Effector memory CD4-positive, alpha-beta T cell (primary cell): ENCODE data around the gene LRFN2.

Experiments used
- DNase-seq, 3 donors: peaks; one replicate each; pipeline ENCODE4 v3.0.0-alpha.2; 2020
- H3K27ac ChIP-seq: 2 replicates; pipeline ENCODE4 v1.7.0; 2013; ENCODE audit warnings: mild to moderate bottlenecking, low read length, moderate library complexity; ENCODE audit not compliant: insufficient read depth, poor library complexity, severe bottlenecking
- H3K27me3 ChIP-seq: replicated peaks from 2 replicates; pipeline ENCODE4 v1.7.0; 2013; ENCODE audit warnings: mild to moderate bottlenecking, low read length; ENCODE audit not compliant: insufficient read depth, control insufficient read depth, poor library complexity, severe bottlenecking
- H3K36me3 ChIP-seq: 2 replicates; pipeline ENCODE4 v1.7.0; 2013; ENCODE audit warnings: mild to moderate bottlenecking, low read length, moderate library complexity; ENCODE audit not compliant: control insufficient read depth, insufficient read depth
- H3K4me1 ChIP-seq: 2 replicates; pipeline ENCODE4 v1.7.0; 2013; ENCODE audit warnings: low read length, mild to moderate bottlenecking; ENCODE audit not compliant: control insufficient read depth, insufficient read depth, poor library complexity, severe bottlenecking
- H3K4me3 ChIP-seq: 2 replicates; pipeline ENCODE4 v1.7.0; 2013; ENCODE audit warnings: low read length, low read depth, mild to moderate bottlenecking; ENCODE audit not compliant: insufficient read depth, poor library complexity, severe bottlenecking
- H3K9me3 ChIP-seq: 2 replicates; pipeline ENCODE4 v1.7.0; 2013; ENCODE audit warnings: mild to moderate bottlenecking, low read length, moderate library complexity; ENCODE audit not compliant: control insufficient read depth

LRFN2 gene

GRCh38 chr6:40620574-40621240 is 33.5 kb upstream of the LRFN2 start:
- Histone ChIP-seq H3K9me3 (no peaks in the 10 kb centered on the region), H3K36me3 (no peaks in the 10 kb centered on the region), H3K4me3 (no peak overlapping the region), H3K4me1 (no peaks in the 10 kb centered on the region), H3K27ac (no peak overlapping the region), H3K27me3 (no peaks in the 10 kb centered on the region)
- DNase-seq = no peak

GRCh38 chr6:40614671-40615070 is 27.5 kb upstream of the LRFN2 start:
- no peaks in the 10 kb centered on the region for H3K36me3 ChIP-seq
- no peaks in the 10 kb centered on the region for H3K27me3 ChIP-seq
- H3K4me1 ChIP-seq = no peaks in the 10 kb centered on the region
- no peak overlapping the region for H3K4me3 ChIP-seq
- H3K27ac ChIP-seq = no peak overlapping the region
- no peaks in the 10 kb centered on the region for H3K9me3 ChIP-seq
- no peak for DNase-seq

DNA sequence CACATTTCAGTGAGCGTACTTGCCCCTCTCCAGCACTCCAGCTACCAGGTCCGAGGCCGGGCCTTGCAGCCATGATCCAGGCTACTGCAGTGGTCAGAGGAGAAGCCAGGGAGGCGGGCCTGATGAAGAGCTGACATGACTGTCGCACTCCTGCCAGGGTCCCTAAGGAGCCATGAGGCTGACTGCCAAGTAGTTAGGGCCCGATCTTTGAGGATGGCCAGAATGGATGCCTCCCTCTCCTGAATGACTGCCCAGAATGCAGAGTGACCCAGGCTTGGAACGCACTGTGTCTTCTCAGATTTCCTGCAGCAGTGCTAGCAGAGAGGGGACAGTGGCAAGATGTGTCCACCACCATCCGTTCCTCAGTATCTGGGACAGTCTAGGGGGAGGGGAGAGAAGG is 24.7 kb upstream of the LRFN2 start:
- no peaks in the 10 kb centered on the region for H3K27me3 ChIP-seq
- DNase-seq = no peak
- no peaks in the 10 kb centered on the region for H3K4me1 ChIP-seq
- H3K9me3 ChIP-seq = no peaks in the 10 kb centered on the region
- no peak overlapping the region for H3K4me3 ChIP-seq
- no peak overlapping the region for H3K27ac ChIP-seq
- H3K36me3 ChIP-seq = no peaks in the 10 kb centered on the region

GRCh38 chr6:40611434-40611833 is 24.3 kb upstream of the LRFN2 start:
- Histone ChIP-seq H3K9me3 (no peaks in the 10 kb centered on the region), H3K27me3 (no peaks in the 10 kb centered on the region), H3K36me3 (no peaks in the 10 kb centered on the region), H3K27ac (no peak overlapping the region), H3K4me3 (no peak overlapping the region), H3K4me1 (no peaks in the 10 kb centered on the region)
- no peak for DNase-seq

GRCh38 chr6:40610229-40610628 is 23.1 kb upstream of the LRFN2 start:
- H3K27ac ChIP-seq = no peak overlapping the region
- DNase-seq = no peak
- H3K27me3 ChIP-seq = no peaks in the 10 kb centered on the region
- H3K9me3 ChIP-seq = no peaks in the 10 kb centered on the region
- H3K36me3 ChIP-seq = no peaks in the 10 kb centered on the region
- H3K4me1 ChIP-seq = no peaks in the 10 kb centered on the region
- no peak overlapping the region for H3K4me3 ChIP-seq

GRCh38 chr6:40606981-40607380 is 19.8 kb upstream of the LRFN2 start:
- no peak overlapping the region for H3K27ac ChIP-seq
- H3K36me3 ChIP-seq = no peaks in the 10 kb centered on the region
- no peak for DNase-seq
- no peaks in the 10 kb centered on the region for H3K9me3 ChIP-seq
- H3K4me1 ChIP-seq = no peaks in the 10 kb centered on the region
- H3K4me3 ChIP-seq = no peak overlapping the region
- peaks cover 2% of the 10 kb centered on the region for H3K27me3 ChIP-seq

GRCh38 chr6:40606526-40606925 is 19.4 kb upstream of the LRFN2 start:
- Histone ChIP-seq H3K9me3 (no peaks in the 10 kb centered on the region), H3K4me1 (no peaks in the 10 kb centered on the region), H3K27ac (no peak overlapping the region), H3K27me3 (peaks cover 2% of the 10 kb centered on the region), H3K4me3 (no peak overlapping the region), H3K36me3 (no peaks in the 10 kb centered on the region)
- DNase-seq = no peak

DNA sequence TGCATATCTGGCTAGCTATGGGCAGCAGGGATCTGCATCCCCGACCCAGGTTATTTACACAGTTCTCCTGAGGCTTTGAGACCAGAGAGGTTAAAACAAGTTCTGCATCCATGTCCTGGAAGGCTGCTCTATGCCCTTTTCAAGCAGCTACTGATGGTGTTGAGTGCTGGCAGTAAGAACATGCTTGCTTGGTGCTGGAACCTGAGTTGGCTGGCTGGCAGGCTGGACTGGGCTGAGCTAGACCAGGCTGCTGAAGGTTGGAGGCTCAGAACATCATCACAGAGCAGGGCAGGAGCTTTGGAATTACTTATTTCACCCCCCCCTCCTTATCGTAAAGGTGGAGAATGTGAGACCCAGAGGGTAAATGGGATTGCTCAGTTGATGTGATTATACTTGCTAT is 16.9 kb upstream of the LRFN2 start:
- H3K36me3 ChIP-seq = no peaks in the 10 kb centered on the region
- H3K4me3 ChIP-seq = no peak overlapping the region
- H3K27me3 ChIP-seq = peaks cover 2% of the 10 kb centered on the region
- H3K9me3 ChIP-seq = no peaks in the 10 kb centered on the region
- H3K27ac ChIP-seq = no peak overlapping the region
- no peaks in the 10 kb centered on the region for H3K4me1 ChIP-seq
- DNase-seq = no peak

- Histone ChIP-seq H3K9me3 (no peaks in the 10 kb centered on the region), H3K4me3 (no peak overlapping the region), H3K4me1 (no peaks in the 10 kb centered on the region), H3K27ac (no peak overlapping the region), H3K36me3 (no peaks in the 10 kb centered on the region), H3K27me3 (peaks cover 2% of the 10 kb centered on the region)
- DNase-seq = no peak
Observed at GRCh38 chr6:40599555-40599954, 12.4 kb upstream of the LRFN2 start.

DNA sequence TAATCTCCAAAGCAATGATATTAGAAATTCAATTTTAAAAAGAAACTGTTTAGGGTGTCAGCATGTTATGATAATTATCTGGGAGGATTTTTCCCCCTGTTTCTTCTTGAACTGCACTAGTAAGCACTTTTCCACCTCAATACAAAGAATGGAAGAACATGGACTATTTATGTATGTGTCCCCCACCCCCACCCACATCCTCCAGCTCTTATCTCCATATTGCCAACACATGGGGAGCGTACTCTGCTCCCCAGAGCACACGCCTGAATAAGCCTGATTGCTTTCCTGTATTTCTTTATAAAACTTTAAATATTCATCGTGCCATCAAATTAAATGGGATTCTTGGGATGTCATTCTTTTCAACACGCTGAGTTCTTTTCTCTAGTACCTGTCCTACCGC is 11.4 kb upstream of the LRFN2 start:
- Histone ChIP-seq H3K27me3 (peaks cover 2% of the 10 kb centered on the region), H3K27ac (no peak overlapping the region), H3K9me3 (no peaks in the 10 kb centered on the region), H3K36me3 (no peaks in the 10 kb centered on the region), H3K4me1 (no peaks in the 10 kb centered on the region), H3K4me3 (no peak overlapping the region)
- no peak for DNase-seq
